ENCODE results near the gene RHOG. TPM values are rescaled to one million over a fixed set of nuclear protein-coding genes. Genes with fewer than 3 reads are reported as not detected.

The RHOG gene
- total and polyA plus RNA-seq, 9 of the 15 experiments (the other 6 are each of a cell fraction or from before 2014, with no cell fraction given), result 22.6 to 162 (median 80.3) TPM

DNA sequence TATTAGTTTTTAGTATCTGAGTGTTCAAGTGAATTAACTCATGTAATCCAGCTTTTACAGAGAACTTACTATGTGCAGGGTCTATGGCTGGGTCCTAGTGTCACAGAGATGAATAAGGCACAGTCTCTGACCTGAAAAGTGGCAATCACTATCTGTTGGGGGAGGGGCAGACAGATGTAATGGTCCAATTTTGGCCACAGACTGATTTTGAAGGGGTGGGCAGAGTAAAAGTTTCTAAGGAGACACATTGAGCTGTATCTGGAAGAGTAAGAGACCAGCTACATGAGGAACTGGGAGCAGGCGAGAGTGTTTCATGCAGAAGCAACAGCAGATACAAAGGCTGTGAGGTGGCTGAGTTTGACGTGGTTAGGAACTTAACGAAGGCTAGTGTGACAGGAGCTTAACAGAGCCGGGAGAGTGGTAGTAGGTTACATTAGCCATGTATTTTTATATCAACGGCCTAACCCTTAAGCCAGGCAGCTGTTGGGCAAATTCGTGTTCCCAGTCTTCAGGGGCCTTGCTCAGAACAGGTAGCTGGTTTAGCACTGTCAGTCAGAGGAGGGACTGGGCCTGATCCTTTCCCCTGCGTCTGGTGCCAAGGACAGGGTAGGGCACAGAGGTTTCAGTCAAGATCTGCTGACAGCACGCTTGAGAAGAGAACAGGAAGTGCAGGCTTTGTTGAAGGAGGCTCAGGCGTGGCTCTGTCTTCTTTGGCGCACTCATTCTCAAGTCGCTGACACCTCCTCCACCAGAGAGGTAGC is 13.3 kb upstream of the RHOG start (continued):
- TF ChIP-seq TOE1 (IDR thresholded peaks at IDR 0.05; ENCODE audit: borderline replicate concordance) (no peak), TOE1 (CRISPR knock-in tag; IDR thresholded peaks at IDR 0.05; ENCODE audit: borderline replicate concordance, low read depth) (no peak), GATAD2A (IDR thresholded peaks at IDR 0.05) (no peak), CC2D1A (IDR thresholded peaks at IDR 0.05) (no peak), GTF2B (IDR thresholded peaks at IDR 0.05; ENCODE audit: extremely low read depth, insufficient read length) (no peak), SRF (CRISPR knock-in tag; IDR thresholded peaks at IDR 0.05) (no peak), NFIX (CRISPR knock-in tag; IDR thresholded peaks at IDR 0.05; ENCODE audit: low read depth) (no peak)
- TF ChIP-seq, protein P1, sequence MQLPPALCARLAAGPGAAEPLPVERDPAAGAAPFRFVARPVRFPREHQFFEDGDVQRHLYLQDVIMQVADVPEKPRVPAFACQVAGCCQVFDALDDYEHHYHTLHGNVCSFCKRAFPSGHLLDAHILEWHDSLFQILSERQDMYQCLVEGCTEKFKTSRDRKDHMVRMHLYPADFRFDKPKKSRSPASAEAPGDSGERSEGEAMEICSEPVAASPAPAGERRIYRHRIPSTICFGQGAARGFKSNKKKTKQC (CRISPR knock-in tag; IDR thresholded peaks at IDR 0.05), result no peak

DNA sequence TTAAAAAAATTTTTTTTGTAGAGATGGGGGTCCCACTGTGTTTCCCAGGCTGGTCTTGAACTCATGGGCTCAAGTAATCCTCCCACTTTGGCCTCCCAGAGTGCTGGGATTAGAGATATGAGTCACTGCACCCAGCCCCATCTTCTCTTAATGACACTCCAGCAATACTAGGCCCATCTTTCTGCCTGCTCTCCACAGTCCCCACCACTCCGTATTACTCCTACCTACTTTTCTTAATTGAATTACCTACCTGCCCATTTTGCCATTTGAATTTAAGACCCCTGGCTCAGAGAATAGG is 12.7 kb upstream of the RHOG start:
- 47% methylated on average over 1 of the region's 1 CpG for WGBS (ENCODE audit: insufficient coverage, low coverage, missing lambda C conversion rate)
- peak; percentile 66 for FAIRE-seq
- H3K9me3 ChIP-seq (replicated peaks; ENCODE audit: control insufficient read depth, insufficient read depth, low read depth, low read length), result no peaks in the 10 kb centered on the region
- no peaks in the 10 kb centered on the region for H3K9me1 ChIP-seq (ENCODE audit: control insufficient read depth, insufficient read depth, low read length)
- no peak overlapping the region for H3K4me2 ChIP-seq (ENCODE audit: insufficient read depth, low read length)
- CTCF ChIA-PET (ENCODE audit: low intra/inter-chr PET ratio), result no interaction called here
- peak overlapping the region; percentile 86; the same call in 2 of the 3 replicates for H3K27ac ChIP-seq (ENCODE audit: extremely low read depth, low read depth, low read length)
- in situ Hi-C loops (cut with MboI) (no loop called here), intact Hi-C loops (cut with micrococcal nuclease) (no loop called here)
- no peak for ATAC-seq
- no peak overlapping the region for H3K9ac ChIP-seq (ENCODE audit: insufficient read depth in 1 of 2, low read depth in 2 of 2, low read length in 2 of 2)
- POLR2A ChIA-PET, result interaction anchor here (0.9 to 2.4 kb wide), 3 partner anchors 10 to 37 kb away, joined by 3 to 12 read pairs (median 4); no protein-coding TSS in a partner anchor
- peak overlapping the region; percentile 95; the same call in 1 of the 2 replicates for H2AFZ ChIP-seq (ENCODE audit: low read depth, low read length)
- H3K4me3 ChIP-seq, result no peak overlapping the region
- H3K4me1 ChIP-seq (replicated peaks in 1 of 2; ENCODE audit: control insufficient read depth in 2 of 2, insufficient read depth in 2 of 2, low read length in 2 of 2), result peaks cover 30 to 36% of the 10 kb centered on the region in 2 experiments
- H4K20me1 ChIP-seq (replicated peaks; ENCODE audit: control insufficient read depth, insufficient read depth, low read length), result no peaks in the 10 kb centered on the region
- DNase-seq (ENCODE audit: extremely low read depth in 1 of 4, low spot score in 3 of 4), result peak in 1 of 4 experiments; percentile 65
- H3K27me3 ChIP-seq (ENCODE audit: control insufficient read depth in 2 of 2, insufficient read depth in 2 of 2, low read length in 2 of 2), result no peaks in the 10 kb centered on the region
- no peaks in the 10 kb centered on the region for H3K36me3 ChIP-seq (ENCODE audit: control insufficient read depth, insufficient read depth, low read length)
- no TSS peak for BruUV-seq (replicated peaks)
- peaks cover 30% of the 10 kb centered on the region for H3K79me2 ChIP-seq (ENCODE audit: control insufficient read depth, insufficient read depth, low read length)
- TF ChIP-seq ZNF589 (CRISPR knock-in tag; IDR thresholded peaks at IDR 0.05; ENCODE audit: low read depth) (peak; percentile 80), USF2 (CRISPR knock-in tag; IDR thresholded peaks at IDR 0.05) (no peak), HMG20B (CRISPR knock-in tag; IDR thresholded peaks at IDR 0.05) (no peak), ILF3 (IDR thresholded peaks at IDR 0.05; ENCODE audit: borderline replicate concordance) (no peak), POLR3A (IDR thresholded peaks at IDR 0.05; ENCODE audit: borderline replicate concordance, extremely low read depth, insufficient read depth, insufficient read length) (no peak), RBM17 (IDR thresholded peaks at IDR 0.05; ENCODE audit: borderline replicate concordance, low read depth, low read length) (no peak), DMBX1 (CRISPR knock-in tag; IDR thresholded peaks at IDR 0.05; ENCODE audit: borderline replicate concordance) (peak; percentile 53; the same call in 1 of the 2 replicates), JUND (IDR thresholded peaks at IDR 0.05; ENCODE audit: borderline replicate concordance, low read depth, low read length) (peak; percentile 80), JUND (tag; IDR thresholded peaks at IDR 0.05; ENCODE audit: borderline replicate concordance, low read depth, low read length) (peak; percentile 52; the same call in 1 of the 3 replicates)
- TF ChIP-seq, protein P2, sequence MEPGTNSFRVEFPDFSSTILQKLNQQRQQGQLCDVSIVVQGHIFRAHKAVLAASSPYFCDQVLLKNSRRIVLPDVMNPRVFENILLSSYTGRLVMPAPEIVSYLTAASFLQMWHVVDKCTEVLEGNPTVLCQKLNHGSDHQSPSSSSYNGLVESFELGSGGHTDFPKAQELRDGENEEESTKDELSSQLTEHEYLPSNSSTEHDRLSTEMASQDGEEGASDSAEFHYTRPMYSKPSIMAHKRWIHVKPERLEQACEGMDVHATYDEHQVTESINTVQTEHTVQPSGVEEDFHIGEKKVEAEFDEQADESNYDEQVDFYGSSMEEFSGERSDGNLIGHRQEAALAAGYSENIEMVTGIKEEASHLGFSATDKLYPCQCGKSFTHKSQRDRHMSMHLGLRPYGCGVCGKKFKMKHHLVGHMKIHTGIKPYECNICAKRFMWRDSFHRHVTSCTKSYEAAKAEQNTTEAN (CRISPR knock-in tag; IDR thresholded peaks at IDR 0.05), result no peak

All from K562 (cell line).